NCI-H748 (cell line): ENCODE measurements around the gene ZNF79.

ENCODE experiments used
- DNase-seq: peaks from one replicate; lab custom pipeline; 2025; ENCODE audit not compliant: unreplicated experiment; lab: John Stamatoyannopoulos, UW

The ZNF79 gene

GRCh38 chr9:127424676-127424999 lies 456 bp downstream of the ZNF79 start:
- peak; percentile 45 for DNase-seq

DNA sequence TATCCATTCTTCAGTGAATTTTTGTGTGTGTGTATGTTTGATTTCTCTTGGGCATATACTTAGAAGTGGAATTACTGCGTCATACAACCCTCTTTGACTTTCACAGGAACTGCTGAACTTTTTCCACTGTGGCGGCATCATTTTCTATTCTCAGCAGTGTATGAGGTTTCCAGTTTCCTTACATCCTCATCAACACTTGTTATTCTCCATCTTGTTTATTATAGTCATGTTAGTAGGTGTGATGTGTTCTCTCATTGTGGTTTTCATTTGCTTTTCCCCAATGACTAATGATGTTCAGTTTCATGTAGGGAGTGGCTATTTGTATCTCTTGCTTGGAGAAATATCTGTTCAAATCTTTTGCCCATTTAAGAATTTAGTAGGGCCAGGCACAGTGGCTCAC lies 2.6 kb downstream of the ZNF79 start:
- no peak for DNase-seq

DNA sequence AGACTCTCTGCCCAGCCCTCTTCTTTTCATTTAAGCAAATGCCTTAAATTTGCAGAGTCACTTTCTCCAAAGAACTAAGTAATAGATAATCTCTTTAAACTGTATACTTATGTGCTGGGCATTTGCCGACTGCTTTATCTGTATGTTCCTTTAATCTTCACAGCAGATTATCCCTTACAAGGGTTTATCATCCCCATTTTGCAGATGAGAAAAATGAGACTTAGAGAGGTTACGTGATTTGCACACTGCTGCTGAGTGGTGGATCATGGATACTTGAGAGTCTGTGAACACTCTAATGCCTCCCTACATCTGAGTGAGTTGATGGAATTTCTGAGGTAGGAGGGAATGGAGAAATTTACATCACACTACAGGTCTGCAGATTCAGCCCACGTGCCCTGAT lies 4.2 kb downstream of the ZNF79 start:
- DNase-seq, result no peak

DNA sequence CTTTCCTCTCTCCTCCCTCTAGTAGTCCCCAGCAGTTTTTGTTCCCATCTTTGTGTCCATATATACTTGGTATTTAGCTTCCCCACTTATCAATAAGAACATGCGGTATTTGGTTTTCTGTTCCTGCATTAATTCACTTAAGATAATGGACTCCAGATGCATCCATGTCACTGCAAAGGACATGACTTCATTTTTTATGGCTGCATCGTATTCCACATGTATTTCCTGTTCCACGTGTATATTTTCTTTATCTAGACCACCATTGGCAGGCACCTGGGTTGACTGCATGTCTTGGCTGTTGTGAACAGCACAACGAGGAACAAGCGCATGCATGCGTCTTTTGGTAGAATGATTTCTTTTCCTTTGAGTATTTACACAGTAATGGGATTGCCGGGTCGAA lies 6.2 kb downstream of the ZNF79 start:
- DNase-seq, result no peak

GRCh38 chr9:127437497-127438264 lies 13.5 kb downstream of the ZNF79 start:
- no peak for DNase-seq

GRCh38 chr9:127438394-127438793 lies 14.2 kb downstream of the ZNF79 start:
- no peak for DNase-seq

DNA sequence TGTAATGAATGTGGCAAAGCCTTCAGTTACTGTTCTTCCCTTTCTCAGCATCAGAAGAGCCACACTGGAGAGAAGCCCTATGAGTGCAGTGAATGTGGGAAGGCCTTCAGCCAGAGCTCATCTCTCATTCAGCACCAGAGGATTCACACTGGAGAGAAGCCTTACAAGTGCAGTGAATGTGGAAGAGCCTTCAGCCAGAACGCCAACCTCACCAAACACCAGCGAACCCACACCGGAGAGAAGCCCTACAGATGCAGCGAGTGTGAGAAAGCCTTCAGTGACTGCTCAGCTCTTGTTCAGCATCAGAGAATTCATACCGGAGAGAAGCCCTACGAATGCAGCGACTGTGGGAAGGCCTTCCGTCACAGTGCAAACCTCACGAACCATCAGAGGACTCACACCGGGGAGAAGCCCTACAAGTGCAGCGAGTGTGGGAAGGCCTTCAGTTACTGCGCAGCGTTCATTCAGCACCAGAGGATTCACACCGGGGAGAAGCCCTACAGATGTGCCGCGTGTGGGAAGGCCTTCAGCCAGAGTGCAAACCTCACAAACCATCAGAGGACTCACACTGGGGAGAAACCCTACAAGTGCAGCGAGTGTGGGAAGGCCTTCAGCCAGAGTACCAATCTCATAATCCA lies 20.2 kb downstream of the ZNF79 start:
- no peak for DNase-seq

GRCh38 chr9:127444921-127445850 lies 21.0 kb downstream of the ZNF79 start:
- no peak for DNase-seq

- no peak for DNase-seq
Measured at GRCh38 chr9:127445851-127446712, 21.9 kb downstream of the ZNF79 start.

DNA sequence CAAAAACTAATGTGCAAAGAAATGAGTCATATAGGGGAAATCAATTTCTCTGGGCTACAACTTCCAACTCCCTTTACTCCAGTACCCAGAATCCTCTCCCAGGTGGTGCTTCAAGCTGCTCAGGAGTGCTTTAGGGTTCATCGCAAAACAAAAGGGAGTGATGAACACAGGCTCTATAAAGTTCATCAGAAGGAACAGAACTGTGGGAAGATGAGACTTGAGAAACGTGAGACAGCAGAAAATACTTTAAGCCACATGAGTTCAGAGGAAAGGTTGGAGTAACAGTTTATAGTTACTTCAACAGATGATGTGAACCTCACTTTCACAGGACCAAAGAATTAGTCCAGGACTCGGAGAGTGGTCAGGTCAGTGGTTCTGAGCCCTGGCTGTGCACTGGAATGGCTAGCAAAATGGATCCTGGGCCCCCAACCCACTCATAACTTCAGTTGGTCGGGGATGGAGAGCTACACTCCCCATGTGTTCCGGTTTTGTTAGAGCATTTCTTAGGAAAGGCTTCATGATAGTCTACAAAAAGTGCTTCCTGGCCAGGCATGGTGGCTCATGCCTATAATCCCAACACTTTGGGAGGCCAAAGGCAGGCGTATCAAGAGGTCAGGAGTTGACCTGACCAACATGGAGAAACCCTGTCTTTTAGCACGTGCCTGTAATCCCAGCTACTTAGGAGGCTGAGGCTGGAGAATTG lies 22.7 kb downstream of the ZNF79 start:
- DNase-seq, result no peak

DNA sequence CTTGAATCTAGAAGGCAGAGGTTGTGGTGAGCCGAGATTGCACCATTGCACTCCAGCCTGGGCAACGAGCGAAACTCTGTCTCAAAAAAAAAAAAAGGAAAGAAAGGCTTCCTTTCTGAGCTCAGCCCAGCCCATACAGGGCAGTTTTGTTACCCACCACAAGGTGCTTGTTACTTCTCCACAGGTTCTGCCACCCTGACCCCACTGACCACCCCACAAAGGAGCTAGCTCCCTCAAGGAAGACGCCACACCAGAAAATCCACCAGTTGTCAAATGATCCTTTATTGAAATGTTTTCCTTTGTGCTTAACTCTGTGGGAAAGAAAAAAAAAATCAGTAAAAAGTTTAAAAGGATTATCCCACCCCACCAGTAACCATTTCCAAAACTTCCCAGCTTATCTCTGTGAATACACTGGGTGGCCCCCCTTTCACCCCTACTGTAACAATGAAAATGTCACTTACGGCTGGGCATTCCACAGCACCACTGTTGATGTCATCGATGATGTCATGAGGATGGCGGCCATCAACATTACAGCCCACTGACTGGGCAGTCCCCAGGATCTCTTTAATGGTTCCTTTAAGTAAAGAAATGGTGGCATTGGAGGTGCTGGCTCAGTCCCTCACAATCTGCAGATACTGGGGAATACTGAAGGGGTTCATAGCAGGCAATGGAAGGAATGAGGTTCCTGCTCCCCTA lies 23.4 kb downstream of the ZNF79 start:
- no peak for DNase-seq

DNA sequence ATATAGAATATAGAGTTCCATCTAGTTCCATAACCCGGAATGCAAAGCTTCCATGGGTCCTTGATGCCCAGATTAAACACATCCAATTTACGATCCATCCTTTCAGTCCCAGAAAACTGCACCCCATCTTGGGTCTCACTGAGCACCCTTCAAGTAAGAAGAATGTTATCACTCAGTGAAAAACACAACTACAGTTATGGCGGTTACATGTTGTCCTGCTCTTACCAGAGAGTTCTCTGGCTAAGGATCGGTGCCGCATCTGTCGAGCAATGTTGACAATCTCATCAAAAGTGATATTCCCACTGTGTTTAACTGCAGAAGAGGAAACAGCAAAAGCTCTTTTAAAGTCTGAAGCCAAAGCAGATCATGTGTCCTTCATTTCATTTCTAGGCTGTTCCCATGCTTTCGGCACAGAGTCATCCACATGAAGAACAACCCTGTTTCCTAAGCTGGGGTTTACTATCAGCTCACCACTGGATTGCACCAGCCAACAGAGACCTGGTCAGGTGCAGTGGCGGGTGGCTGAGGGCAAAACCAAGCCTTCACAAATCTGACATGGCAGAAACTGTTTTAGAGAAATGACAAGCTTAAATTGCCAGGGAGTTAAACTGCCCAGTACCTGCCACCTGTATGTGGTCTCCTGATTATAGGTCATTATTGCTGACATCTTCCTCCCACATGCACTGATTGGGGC lies 24.1 kb downstream of the ZNF79 start:
- no peak for DNase-seq

GRCh38 chr9:127449332-127449966 lies 25.3 kb downstream of the ZNF79 start:
- no peak for DNase-seq

DNA sequence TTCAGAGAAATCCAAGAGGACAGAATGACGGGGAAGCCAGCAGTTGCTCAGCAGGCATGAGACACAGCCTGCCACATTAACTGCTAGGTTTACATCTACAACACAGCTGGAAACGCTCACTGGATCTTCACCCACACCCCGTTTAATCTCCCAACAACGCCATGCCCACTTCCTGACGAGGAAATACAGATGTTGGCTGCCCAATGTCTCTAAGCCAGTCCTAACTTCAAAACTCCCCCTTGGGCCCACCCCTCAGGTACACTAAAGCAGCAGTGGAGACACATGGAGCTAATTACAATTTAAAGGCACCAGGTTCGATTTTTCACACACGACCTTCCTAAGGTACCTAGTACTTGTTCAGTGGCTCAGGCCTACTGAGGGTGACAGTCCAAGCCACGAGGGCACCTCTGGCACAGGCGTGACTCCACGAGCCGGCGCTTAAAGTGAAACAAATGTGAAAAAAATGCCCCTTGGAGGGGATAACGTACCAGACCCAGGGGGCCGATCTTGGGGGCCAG lies 26.1 kb downstream of the ZNF79 start:
- DNase-seq, result peak; percentile 40

- peak; percentile 95 for DNase-seq
Measured at GRCh38 chr9:127450830-127451607, 26.8 kb downstream of the ZNF79 start, which contains the start of the genes LRSAM1 and RPL12. Gene LRSAM1 (plus strand): TSS chr9:127451510. CDS start chr9:127454528, 3,018 bp downstream. Gene RPL12 (minus strand): TSS chr9:127451406. CDS start chr9:127451317, 89 bp downstream.

GRCh38 chr9:127451608-127451857 lies 27.4 kb downstream of the ZNF79 start:
- no peak for DNase-seq

DNA sequence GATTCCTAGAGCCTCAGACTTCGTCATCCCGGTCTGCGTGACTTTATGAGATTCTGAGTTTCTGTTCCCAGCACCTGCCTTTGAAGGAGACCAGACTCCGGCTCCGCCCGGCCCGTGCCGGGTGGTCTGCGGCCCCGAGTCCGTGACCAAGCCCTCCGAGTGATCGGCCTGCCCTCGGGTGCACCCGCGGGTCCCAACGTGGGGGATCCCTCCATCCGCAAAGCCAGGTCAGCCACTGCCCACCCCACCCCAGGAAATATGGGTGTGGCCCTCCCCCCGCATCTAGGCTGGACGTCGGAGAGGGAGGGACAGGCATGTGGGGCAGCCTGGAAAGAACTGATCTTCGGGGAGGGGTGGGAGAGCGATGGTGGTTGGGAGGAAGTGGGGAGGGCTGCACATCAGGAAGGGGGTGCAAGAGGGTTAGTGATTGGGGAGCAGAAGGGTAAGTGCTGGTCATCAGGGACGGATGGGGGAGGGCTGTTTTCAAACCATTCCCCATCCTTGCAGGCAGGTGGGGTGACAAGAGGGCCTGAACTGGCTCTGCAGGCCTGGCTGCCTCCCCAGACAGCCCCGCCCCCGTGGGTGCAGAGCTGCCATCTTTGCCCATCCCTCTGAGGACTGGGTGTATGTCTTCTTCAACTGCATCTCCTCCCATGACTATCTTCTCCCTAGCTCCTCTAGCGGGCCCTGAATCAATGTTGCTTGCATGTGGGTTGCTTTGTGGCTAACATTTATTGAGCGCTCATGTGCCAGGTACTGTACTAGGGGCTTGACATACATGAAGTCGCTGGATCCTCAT lies 27.9 kb downstream of the ZNF79 start:
- DNase-seq, result peak; percentile 68
